HG03025 (cell line): Measurements from ENCODE around the gene PRSS36.
"Not testable (repeated sequence)": the region's sequence is repeated elsewhere in the genome, so short reads cannot be mapped to it uniquely, and the experiment has no call there.

Source experiments
- ATAC-seq: cut with Tn5 transposase; IDR thresholded peaks from one replicate; pipeline ENCODE4 v1.9.1; 2021; ENCODE audit warnings: mild to moderate bottlenecking, moderate library complexity; ENCODE audit not compliant: unreplicated experiment, low FRiP score

PRSS36 gene

GRCh38 chr16:31143011-31143693 lies 6.7 kb downstream of the PRSS36 start:
- ATAC-seq: no peak

GRCh38 chr16:31142109-31143010 lies 7.5 kb downstream of the PRSS36 start:
- peak; percentile 78 for ATAC-seq

- peak; percentile 4 for ATAC-seq
These were observed 8.3 kb downstream of the PRSS36 start for GRCh38 chr16:31141489-31142108.

- ATAC-seq: not testable (repeated sequence)
These were observed 8.8 kb downstream of the PRSS36 start for GRCh38 chr16:31141071-31141469.

GRCh38 chr16:31138621-31139578 lies 11.0 kb downstream of the PRSS36 start:
- ATAC-seq: no peak

- ATAC-seq: not testable (repeated sequence)
These were observed 12.9 kb downstream of the PRSS36 start for GRCh38 chr16:31136822-31137499.

GRCh38 chr16:31136287-31136662 lies 13.6 kb downstream of the PRSS36 start:
- no peak for ATAC-seq

- ATAC-seq: no peak
These were observed 14.2 kb downstream of the PRSS36 start, which contains the start of gene PRSS8 for GRCh38 chr16:31135535-31136286. PRSS8 (minus strand) TSS chr16:31135727; CDS start chr16:31135498, 229 bp downstream.

- no peak for ATAC-seq
These were observed 15.0 kb downstream of the PRSS36 start for GRCh38 chr16:31134625-31135534.

- ATAC-seq: no peak
These were observed 15.7 kb downstream of the PRSS36 start for GRCh38 chr16:31134091-31134571.

GRCh38 chr16:31133046-31133501 lies 16.8 kb downstream of the PRSS36 start:
- ATAC-seq: no peak

GRCh38 chr16:31132303-31132979 lies 17.4 kb downstream of the PRSS36 start:
- no peak for ATAC-seq

- no peak for ATAC-seq
These were observed 18.0 kb downstream of the PRSS36 start for GRCh38 chr16:31131841-31132271.

- ATAC-seq: no peak
These were observed 18.4 kb downstream of the PRSS36 start for GRCh38 chr16:31131416-31131815.

GRCh38 chr16:31130899-31131298 lies 19.0 kb downstream of the PRSS36 start:
- no peak for ATAC-seq

- no peak for ATAC-seq
These were observed 19.5 kb downstream of the PRSS36 start for GRCh38 chr16:31130336-31130891.
